H1 (cell line): ENCODE data around the gene SLFN12. TPM values are rescaled to one million over a fixed set of nuclear protein-coding genes. Genes with fewer than 3 reads are reported as not detected.

Experiments used
- ASH2L ChIP-seq: fragments of 200-600, 300-600 bp; sonication (generic); IDR thresholded peaks from one replicate; pipeline ENCODE4 v1.7.1; 2017; ENCODE audit warnings: low read length
- EZH2 ChIP-seq: fragments of 200-600 bp; sonication (generic); IDR thresholded peaks from 2 replicates; pipeline ENCODE4 v1.7.1; 2012; ENCODE audit warnings: low read depth, mild to moderate bottlenecking, moderate library complexity, low read length, inconsistent platforms; ENCODE audit not compliant: severe bottlenecking
- GTF2F1 ChIP-seq: IDR thresholded peaks from 2 replicates; pipeline ENCODE4 v1.6.1; 2012; ENCODE audit warnings: low read depth, low read length, improper control_type of control experiment, borderline replicate concordance
- MAX ChIP-seq: IDR thresholded peaks from 2 replicates; pipeline ENCODE4 v1.6.1; 2012; ENCODE audit warnings: inconsistent platforms
- polyA plus RNA-seq, 7 experiments: library from polyadenylated mRNA; depleted of rRNA in 3 of 7; stranded (reverse) in 5 of 7; unstranded in 2 of 7; fragments of >200 nt in 5 of 7; fragments of 200-250 nt in 2 of 7; gene quantifications; 1 replicate in 5 of 7; 2 replicates in 1 of 7; 4 replicates in 1 of 7; pipeline versions ENCODE4 v1.2.1 to v1.2.3, GENCODE V29; 2011 to 2013; ENCODE audit warnings: missing spikeins in 2 of 7, mixed read lengths in 2 of 7
- total RNA-seq: library from RNA; stranded (reverse); fragmentation: NEBNext Ultra II Directional; extraction: Animal tissue kit (Norgen Biotek cat#: 25700); gene quantifications from 2 replicates; pipeline ENCODE4 v1.2.1, GENCODE V29; 2021

SLFN12 gene
- total and polyA plus RNA-seq, 2 of the 8 experiments (the other 6 are each of a cell fraction or from before 2014, with no cell fraction given): 1.6 to 10.7 TPM

- TF ChIP-seq MAX: no peak
- no peak for TF ChIP-seq GTF2F1
- TF ChIP-seq ASH2L: no peak
- TF ChIP-seq EZH2: no peak
Measured at GRCh38 chr17:35387496-35387895, 44.8 kb downstream of the SLFN12 start (continued).
